Fibroblast of mammary gland (primary cell): ENCODE results near the gene RFX8.
A peak's percentile ranks its signal among the peaks of the same experiment; 100 is the strongest.
"Not testable (repeated sequence)": the region's sequence is repeated elsewhere in the genome, so short reads cannot be mapped to it uniquely, and the experiment has no call there.

Source experiments
- DNase-seq: peaks from one replicate; pipeline ENCODE4 v3.0.0-alpha.2; 2010; ENCODE audit warnings: low read depth
- H3K4me3 ChIP-seq: 2 replicates; pipeline ENCODE4 v1.5.1; 2011; ENCODE audit warnings: low read depth, mild to moderate bottlenecking, low read length, moderate library complexity; ENCODE audit not compliant: control insufficient read depth
- TF ChIP-seq, protein P1 (sequence below): conservative IDR thresholded peaks from 2 replicates; pipeline ENCODE4 v1.5.1; 2011; ENCODE audit warnings: low read depth, low read length, inconsistent platforms; ENCODE audit not compliant: control insufficient read depth, insufficient read depth

RFX8 gene

DNA sequence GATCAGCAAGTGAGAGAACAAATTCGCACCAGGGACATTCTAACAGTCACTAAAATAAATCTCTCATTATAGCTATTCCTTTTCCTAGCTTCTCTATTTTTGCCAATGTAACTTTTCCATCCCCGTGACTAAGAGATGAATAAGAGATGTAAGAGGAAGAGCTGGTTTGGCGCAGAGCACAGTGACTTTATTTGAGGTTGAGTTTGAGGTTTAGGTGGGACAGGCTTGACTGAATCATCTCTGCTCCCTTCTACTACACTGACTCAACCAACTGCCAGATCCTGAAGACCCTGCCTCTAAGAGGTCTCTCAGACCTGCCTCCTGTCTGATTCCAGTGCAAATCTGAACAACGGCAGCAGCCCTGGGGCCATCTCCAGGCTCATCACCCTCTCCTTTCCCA lies 28.0 kb downstream of the RFX8 start:
- DNase-seq = peak; percentile 98
- H3K4me3 ChIP-seq = no peak overlapping the region
- TF ChIP-seq, protein P1, sequence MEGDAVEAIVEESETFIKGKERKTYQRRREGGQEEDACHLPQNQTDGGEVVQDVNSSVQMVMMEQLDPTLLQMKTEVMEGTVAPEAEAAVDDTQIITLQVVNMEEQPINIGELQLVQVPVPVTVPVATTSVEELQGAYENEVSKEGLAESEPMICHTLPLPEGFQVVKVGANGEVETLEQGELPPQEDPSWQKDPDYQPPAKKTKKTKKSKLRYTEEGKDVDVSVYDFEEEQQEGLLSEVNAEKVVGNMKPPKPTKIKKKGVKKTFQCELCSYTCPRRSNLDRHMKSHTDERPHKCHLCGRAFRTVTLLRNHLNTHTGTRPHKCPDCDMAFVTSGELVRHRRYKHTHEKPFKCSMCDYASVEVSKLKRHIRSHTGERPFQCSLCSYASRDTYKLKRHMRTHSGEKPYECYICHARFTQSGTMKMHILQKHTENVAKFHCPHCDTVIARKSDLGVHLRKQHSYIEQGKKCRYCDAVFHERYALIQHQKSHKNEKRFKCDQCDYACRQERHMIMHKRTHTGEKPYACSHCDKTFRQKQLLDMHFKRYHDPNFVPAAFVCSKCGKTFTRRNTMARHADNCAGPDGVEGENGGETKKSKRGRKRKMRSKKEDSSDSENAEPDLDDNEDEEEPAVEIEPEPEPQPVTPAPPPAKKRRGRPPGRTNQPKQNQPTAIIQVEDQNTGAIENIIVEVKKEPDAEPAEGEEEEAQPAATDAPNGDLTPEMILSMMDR = no peak

DNA sequence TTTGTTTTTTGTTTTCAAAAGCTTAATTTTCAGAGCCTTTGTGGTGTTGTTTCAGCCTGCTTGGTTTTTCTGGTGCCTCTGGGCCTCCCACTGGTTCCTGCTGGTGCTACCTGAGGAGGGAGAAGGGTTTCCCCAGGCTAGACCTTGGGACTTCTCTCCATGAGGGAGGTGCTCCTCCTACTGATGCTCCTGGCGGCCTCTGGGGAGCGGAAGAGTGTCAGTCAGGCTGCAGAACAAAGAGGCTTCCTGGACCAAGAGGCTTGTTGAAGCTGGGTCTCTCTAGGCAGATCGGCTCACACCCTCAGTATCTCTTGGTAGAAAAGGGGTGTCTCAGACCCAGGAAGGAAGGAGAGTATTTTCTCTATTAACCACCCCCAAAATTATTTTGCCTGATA lies 32.2 kb downstream of the RFX8 start:
- no peak overlapping the region for H3K4me3 ChIP-seq
- TF ChIP-seq, protein P1 = no peak
- no peak for DNase-seq

DNA sequence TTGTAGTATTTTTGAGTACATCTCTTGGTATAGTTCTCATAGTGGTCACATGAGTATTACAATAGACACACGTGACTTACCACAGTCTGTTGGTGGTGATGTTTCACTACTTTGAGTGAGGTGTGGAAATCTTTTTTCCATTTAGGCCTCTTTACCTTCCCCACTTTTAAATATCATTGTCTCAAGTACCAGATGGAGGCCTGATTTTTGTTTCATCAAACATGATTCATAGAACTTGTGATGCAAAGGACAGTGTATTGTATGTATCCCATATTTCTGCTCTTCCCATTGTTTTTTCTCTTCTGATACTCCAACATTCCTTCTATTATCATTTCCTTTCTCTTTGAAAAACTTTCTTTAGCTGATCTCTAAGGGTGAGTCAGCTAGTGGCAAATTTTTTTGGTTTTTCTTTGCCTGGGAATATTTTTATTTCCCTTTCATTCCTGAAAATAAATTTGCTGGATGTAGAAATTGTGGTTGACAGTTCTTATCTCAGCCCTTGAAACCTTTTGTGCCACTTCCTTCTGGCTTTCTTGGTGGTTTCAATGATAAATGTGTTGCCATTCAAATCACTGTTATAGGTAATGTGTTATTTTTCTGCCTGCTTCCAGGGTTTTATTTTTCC lies 32.8 kb downstream of the RFX8 start:
- TF ChIP-seq, protein P1 = no peak
- DNase-seq = peak; percentile 79
- no peak overlapping the region for H3K4me3 ChIP-seq

DNA sequence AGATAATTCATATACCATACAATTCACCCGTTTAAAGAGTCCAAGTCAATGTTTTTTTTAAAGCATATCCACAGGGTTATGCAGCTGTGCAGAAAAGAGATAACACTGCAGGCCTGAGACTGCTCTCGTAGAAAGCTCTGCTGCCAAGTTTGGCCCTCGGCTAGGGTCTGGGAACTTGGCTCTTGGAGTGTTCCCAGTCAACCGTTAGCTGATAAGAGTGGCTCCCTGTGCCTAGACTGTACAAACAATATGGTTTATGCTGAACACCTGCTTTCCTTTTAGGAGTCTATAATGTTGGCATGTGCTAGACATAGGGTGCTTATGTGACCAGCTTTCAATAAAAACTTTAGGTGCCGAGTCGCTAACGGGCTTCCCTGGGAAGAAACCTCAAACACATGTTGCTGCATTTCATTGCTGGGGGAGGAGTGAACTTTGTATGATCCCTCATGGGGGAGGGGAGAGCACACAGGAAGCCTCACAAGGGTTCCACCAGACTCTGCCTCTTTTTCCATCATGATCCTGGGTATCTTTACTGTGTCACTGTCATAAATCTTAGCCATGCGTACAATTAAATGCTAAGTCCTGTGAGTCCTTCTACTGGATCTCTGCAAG lies 34.7 kb downstream of the RFX8 start:
- DNase-seq = peak; percentile 49
- TF ChIP-seq, protein P1 = no peak
- no peak overlapping the region for H3K4me3 ChIP-seq

DNA sequence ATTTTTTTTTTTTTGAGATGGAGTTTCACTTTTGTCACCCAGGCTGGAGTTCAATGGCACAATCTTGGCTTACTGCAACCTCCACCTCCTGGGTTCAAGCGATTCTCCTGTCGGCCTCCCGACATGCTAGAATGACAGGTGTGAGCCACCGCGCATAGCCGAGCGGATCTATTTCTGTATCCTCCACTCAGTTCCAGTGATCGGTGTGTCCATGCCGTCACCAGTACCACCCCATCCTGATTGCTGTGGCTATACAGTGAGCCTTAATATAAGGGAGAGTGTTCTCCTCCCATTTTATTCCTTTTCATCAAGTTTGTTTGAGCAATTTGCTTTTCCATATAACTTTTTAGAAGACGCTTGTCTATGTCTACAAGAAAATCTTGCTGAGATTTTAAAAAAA lies 35.2 kb downstream of the RFX8 start:
- TF ChIP-seq, protein P1 = no peak
- DNase-seq = no peak
- H3K4me3 ChIP-seq = no peak overlapping the region

DNA sequence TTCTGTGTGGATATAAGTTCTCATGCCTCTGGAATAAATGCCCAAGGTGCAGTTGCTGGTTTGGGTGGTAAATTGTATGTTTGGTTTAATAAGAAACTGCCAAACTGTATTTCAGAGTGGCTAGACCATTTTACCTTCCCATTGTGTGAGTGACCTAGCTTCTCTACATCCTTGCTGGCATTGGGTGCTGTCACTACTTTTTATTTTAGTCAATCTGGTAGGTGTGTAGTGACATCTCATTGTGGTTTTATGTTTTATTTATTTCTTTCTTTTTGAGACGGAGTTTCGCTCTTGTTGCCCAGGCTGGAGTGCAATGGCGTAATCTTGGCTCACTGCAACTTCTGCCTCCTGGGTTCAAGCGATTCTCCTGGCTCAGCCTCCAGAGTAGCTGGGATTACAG lies 36.4 kb downstream of the RFX8 start:
- DNase-seq, H3K4me3 ChIP-seq: not testable (repeated sequence)

DNA sequence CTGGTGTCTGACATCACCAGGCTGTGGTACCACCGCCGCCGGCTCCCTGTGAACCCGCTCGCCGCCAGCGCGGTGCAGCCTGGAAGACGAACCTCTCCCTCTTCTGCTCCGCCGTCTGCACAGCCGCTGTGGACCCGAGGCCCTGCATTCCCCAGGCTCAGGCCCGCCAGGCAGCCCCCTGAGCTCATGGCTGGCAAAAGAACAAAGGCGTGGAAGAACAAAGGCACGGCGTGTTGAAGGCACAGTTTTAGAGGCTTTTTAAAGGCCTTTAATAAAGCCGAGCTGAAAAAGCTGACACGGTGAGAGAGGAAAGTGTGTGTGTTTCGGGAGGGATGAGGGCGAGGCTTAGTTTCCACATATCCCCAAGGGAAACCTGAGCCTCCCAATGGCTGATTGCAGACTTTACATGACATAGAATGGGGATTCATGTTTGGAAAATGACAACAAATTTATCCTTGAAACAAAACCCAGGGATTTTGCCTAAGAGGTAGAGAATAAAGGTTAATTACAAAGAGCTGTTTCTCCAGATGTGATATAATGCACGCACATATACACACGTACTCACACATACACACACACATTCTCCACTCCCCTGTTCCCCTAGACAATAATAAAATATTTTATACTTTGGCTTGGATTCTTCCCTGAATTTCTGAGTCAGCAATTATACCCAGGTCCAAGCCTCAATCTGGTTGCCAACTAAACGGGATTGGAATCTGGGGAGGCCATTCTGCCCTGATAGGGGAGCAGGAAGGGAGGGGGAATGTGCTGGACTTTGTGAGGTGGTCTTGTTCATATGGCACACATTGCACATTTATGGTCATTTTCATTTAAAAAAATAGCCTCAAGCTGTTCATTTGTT lies 39.7 kb downstream of the RFX8 start:
- no peak overlapping the region for H3K4me3 ChIP-seq
- TF ChIP-seq, protein P1 = no peak
- DNase-seq = peak; percentile 82
